Breast epithelium (tissue), 4 donors: ENCODE data around the gene MAN1B1. TPM values are rescaled to one million over a fixed set of nuclear protein-coding genes. Genes with fewer than 3 reads are reported as not detected.

Experiments used
- DNase-seq, 2 donors: peaks; one replicate each; pipeline ENCODE4 v3.0.0-alpha.2; 2019; ENCODE audit warnings: low spot score in 2 of 2
- H3K27ac ChIP-seq, 2 donors: fragments of 200-600 bp; sonication (generic) in 1 of 2; one replicate each; pipeline ENCODE4 v1.5.1; 2016 to 2019; ENCODE audit warnings: mild to moderate bottlenecking in 1 of 2
- H3K27me3 ChIP-seq, 2 donors: fragments of 200-600 bp; sonication (generic) in 1 of 2; one replicate each; pipeline versions ENCODE4 v1.5.1 to v1.6.0; 2017 to 2019; ENCODE audit warnings: control low read depth in 1 of 2, mild to moderate bottlenecking in 1 of 2
- H3K36me3 ChIP-seq: fragments of 200-600 bp; one replicate; pipeline ENCODE4 v1.5.1; 2019
- H3K4me1 ChIP-seq, 2 donors: fragments of 200-600 bp; sonication (generic); one replicate each; pipeline ENCODE4 v1.5.1; 2016 to 2019; ENCODE audit warnings: control low read depth in 1 of 2
- H3K4me3 ChIP-seq, 3 donors: fragments of 200-600 bp; sonication (generic); 1 replicate in 2 of 3; 2 replicates in 1 of 3; pipeline ENCODE4 v1.5.1; 2016 to 2019; ENCODE audit warnings: mild to moderate bottlenecking in 3 of 3, moderate library complexity in 2 of 3
- H3K9me3 ChIP-seq, 2 donors: fragments of 200-600 bp; sonication (generic) in 1 of 2; one replicate each; pipeline ENCODE4 v1.5.1; 2016 to 2019; ENCODE audit warnings: control low read depth in 1 of 2
- CTCF ChIP-seq, 3 donors: fragments of 450-650 bp; IDR thresholded peaks; one replicate each; pipeline ENCODE4 v1.5.1; 2016 to 2017; ENCODE audit warnings: antibody characterized with exemption in 3 of 3, mild to moderate bottlenecking in 3 of 3, moderate library complexity in 3 of 3
- POLR2A ChIP-seq: fragments of 450-650 bp; IDR thresholded peaks from one replicate; pipeline ENCODE4 v1.6.1; 2016; ENCODE audit warnings: antibody characterized with exemption, mild to moderate bottlenecking, moderate library complexity
- POLR2AphosphoS5 ChIP-seq, 3 donors: sonication (generic); formaldehyde crosslinking; IDR thresholded peaks; one replicate each; pipeline ENCODE4 v1.6.1; 2017; ENCODE audit warnings: antibody characterized with exemption in 3 of 3
- intact Hi-C: fragments of 100-400 bp; cut with DNase I; formaldehyde crosslinking; loops from one replicate; pipeline ENCODE4 v1.15.1; 2023; ENCODE audit warnings: low total_unique reads
- total RNA-seq, 3 donors: library from RNA; depleted of rRNA; stranded (reverse); fragments of >200 nt; gene quantifications; one replicate each; pipeline ENCODE4 v1.1.0, GENCODE V29; 2016

MAN1B1 gene
- total RNA-seq, 3 donors from 2014 or later = 50.1 to 62.8 (median 50.8) TPM

- intact Hi-C loops = no loop called here
- Histone ChIP-seq H3K27me3 (no peaks in the 10 kb centered on the region), H3K27ac (no peak overlapping the region), H3K4me1 (no peaks in the 10 kb centered on the region), H3K9me3 (no peaks in the 10 kb centered on the region), H3K4me3 (no peak overlapping the region), H3K36me3 (no peaks in the 10 kb centered on the region)
- no peak for TF ChIP-seq POLR2A
- TF ChIP-seq CTCF (IDR thresholded peaks at IDR 0.05) = no peak
- TF ChIP-seq POLR2AphosphoS5 (IDR thresholded peaks at IDR 0.05) = no peak
- no peak for DNase-seq
These were observed 16.6 kb downstream of the MAN1B1 start for GRCh38 chr9:137103206-137103999.

- DNase-seq = no peak
- Histone ChIP-seq H3K27ac (no peak overlapping the region), H3K4me3 (no peak overlapping the region), H3K9me3 (no peaks in the 10 kb centered on the region), H3K27me3 (no peaks in the 10 kb centered on the region), H3K36me3 (no peaks in the 10 kb centered on the region), H3K4me1 (no peaks in the 10 kb centered on the region)
- intact Hi-C loops = no loop called here
- TF ChIP-seq POLR2AphosphoS5 (IDR thresholded peaks at IDR 0.05) (no peak), CTCF (IDR thresholded peaks at IDR 0.05) (no peak), POLR2A (no peak)
These were observed 19.3 kb downstream of the MAN1B1 start for GRCh38 chr9:137105814-137106661.

GRCh38 chr9:137106662-137107250, 20.0 kb downstream of the MAN1B1 start:
- Histone ChIP-seq H3K4me3 (no peak overlapping the region), H3K4me1 (no peaks in the 10 kb centered on the region), H3K27ac (no peak overlapping the region), H3K9me3 (no peaks in the 10 kb centered on the region), H3K27me3 (no peaks in the 10 kb centered on the region), H3K36me3 (no peaks in the 10 kb centered on the region)
- intact Hi-C loops = no loop called here
- TF ChIP-seq POLR2A = no peak
- TF ChIP-seq CTCF (IDR thresholded peaks at IDR 0.05) = no peak
- TF ChIP-seq POLR2AphosphoS5 (IDR thresholded peaks at IDR 0.05) = no peak
- no peak for DNase-seq

- Histone ChIP-seq H3K36me3 (no peaks in the 10 kb centered on the region), H3K9me3 (no peaks in the 10 kb centered on the region), H3K4me3 (no peak overlapping the region), H3K27ac (no peak overlapping the region), H3K4me1 (no peaks in the 10 kb centered on the region), H3K27me3 (no peaks in the 10 kb centered on the region)
- intact Hi-C loops = no loop called here
- TF ChIP-seq POLR2AphosphoS5 (IDR thresholded peaks at IDR 0.05) = no peak
- no peak for TF ChIP-seq POLR2A
- TF ChIP-seq CTCF (IDR thresholded peaks at IDR 0.05) = no peak
- no peak for DNase-seq
These were observed 20.6 kb downstream of the MAN1B1 start for GRCh38 chr9:137107312-137107921.
